Measurements from ENCODE around the gene UHRF1.

The UHRF1 gene

DNA sequence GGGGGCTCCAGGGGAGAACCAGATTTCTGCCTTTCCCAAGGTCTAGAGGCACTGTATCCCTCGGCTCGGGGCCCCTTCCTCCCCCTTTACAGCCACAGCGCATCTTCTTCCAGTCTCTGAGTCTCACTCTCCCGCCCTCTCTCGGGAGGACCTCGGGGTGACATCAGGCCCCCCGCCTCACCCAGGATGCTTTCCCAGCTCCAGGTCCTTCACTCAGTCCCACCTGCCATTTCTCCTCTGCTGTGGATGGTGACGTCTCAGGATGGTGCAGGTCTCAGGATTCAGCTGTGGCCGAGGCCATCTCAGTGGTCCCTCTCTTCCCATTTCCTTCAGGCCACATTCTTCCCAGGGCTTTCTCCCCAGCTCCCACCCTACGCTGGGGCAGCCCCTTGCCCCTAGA is 46.0 kb downstream of the UHRF1 start:
- no peak for DNase-seq (ENCODE audit: low spot score)
- TF ChIP-seq CTCF (IDR thresholded peaks at IDR 0.05; ENCODE audit: extremely low read depth, insufficient read depth, missing control alignments), result no peak

DNA sequence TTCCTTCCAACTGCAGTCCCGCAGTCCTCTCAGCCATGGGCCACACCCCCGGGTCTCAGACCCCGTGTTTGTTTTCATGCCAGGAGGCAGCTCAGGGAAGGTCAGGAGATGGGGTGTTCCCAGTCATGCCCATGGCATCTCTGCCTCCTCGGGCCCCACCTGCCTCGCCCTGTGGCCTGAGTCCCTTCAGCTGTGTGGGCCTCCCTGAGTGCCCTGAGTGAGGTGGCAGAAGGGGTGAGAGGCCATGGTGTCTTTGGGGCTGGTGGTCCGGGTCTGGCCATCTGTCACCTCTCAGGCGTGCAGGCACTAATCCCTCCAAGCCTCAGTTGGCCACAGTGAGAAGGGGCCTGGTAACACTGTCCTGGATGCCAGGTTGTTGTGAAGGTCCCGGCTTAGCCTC is 48.7 kb downstream of the UHRF1 start:
- DNase-seq (ENCODE audit: low spot score), result no peak
- TF ChIP-seq CTCF (IDR thresholded peaks at IDR 0.05; ENCODE audit: extremely low read depth, insufficient read depth, missing control alignments), result no peak
- in situ Hi-C loops (cut with MboI; ENCODE audit: low pct_unique_long_range_greater_than_20kb, low sequenced_read_pairs, unreplicated experiment), result no loop called here

More for the DNA sequence above, 46.0 kb downstream of the UHRF1 start:
- in situ Hi-C loops (cut with MboI; ENCODE audit: low pct_unique_long_range_greater_than_20kb, low sequenced_read_pairs, unreplicated experiment), result no loop called here

- DNase-seq (ENCODE audit: low spot score), result no peak
- TF ChIP-seq CTCF (IDR thresholded peaks at IDR 0.05; ENCODE audit: extremely low read depth, insufficient read depth, missing control alignments), result no peak
- in situ Hi-C loops (cut with MboI; ENCODE audit: low pct_unique_long_range_greater_than_20kb, low sequenced_read_pairs, unreplicated experiment), result no loop called here
Observed at GRCh38 chr19:4962085-4962619, 52.9 kb downstream of the UHRF1 start.

GRCh38 chr19:4965061-4965460 is 55.8 kb downstream of the UHRF1 start:
- in situ Hi-C loops (cut with MboI; ENCODE audit: low pct_unique_long_range_greater_than_20kb, low sequenced_read_pairs, unreplicated experiment), result no loop called here
- no peak for TF ChIP-seq CTCF (IDR thresholded peaks at IDR 0.05; ENCODE audit: extremely low read depth, insufficient read depth, missing control alignments)
- DNase-seq (ENCODE audit: low spot score), result no peak

- in situ Hi-C loops (cut with MboI; ENCODE audit: low pct_unique_long_range_greater_than_20kb, low sequenced_read_pairs, unreplicated experiment), result no loop called here
- DNase-seq (ENCODE audit: low spot score), result no peak
- no peak for TF ChIP-seq CTCF (IDR thresholded peaks at IDR 0.05; ENCODE audit: extremely low read depth, insufficient read depth, missing control alignments)
Observed at GRCh38 chr19:4966591-4966990, 57.3 kb downstream of the UHRF1 start.

DNA sequence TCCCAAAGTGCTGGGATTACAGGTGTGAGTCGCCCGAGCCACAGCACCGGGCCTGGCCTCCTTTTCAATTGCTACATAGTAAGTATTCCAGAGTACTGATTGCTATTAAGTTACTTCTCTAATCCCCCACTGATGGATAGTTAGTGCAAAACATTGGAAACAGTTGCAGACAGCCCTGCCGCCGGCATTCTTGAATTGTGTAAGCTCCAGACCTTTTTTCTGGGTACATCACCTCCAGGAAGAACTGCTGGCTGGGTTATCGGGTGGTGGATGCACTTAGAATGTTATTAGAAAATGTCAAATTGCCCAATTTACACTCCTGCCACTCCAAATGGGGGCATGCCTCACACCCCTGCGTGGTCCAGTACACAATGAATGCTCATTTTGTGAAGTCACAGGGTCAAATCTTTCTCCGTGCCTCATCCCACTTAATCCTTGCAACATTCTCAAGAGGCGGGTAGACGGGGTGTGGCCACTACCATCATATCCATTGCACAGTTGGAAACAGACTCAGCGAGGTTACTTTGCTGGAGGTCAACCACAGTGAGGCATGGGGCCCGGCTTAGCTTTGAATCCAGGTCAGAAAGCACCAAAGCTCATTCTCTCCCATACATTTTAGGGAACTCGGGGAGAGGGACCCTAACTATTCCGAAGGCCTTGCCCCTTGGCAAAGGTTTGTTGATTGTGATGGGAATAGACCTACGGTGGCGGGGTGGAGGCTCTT is 58.6 kb downstream of the UHRF1 start:
- no peak for DNase-seq (ENCODE audit: low spot score)
- no peak for TF ChIP-seq CTCF (IDR thresholded peaks at IDR 0.05; ENCODE audit: extremely low read depth, insufficient read depth, missing control alignments)
- in situ Hi-C loops (cut with MboI; ENCODE audit: low pct_unique_long_range_greater_than_20kb, low sequenced_read_pairs, unreplicated experiment), result no loop called here

All from GM13977 (cell line).